ENCODE results near the gene AUTS2.

AUTS2 gene

DNA sequence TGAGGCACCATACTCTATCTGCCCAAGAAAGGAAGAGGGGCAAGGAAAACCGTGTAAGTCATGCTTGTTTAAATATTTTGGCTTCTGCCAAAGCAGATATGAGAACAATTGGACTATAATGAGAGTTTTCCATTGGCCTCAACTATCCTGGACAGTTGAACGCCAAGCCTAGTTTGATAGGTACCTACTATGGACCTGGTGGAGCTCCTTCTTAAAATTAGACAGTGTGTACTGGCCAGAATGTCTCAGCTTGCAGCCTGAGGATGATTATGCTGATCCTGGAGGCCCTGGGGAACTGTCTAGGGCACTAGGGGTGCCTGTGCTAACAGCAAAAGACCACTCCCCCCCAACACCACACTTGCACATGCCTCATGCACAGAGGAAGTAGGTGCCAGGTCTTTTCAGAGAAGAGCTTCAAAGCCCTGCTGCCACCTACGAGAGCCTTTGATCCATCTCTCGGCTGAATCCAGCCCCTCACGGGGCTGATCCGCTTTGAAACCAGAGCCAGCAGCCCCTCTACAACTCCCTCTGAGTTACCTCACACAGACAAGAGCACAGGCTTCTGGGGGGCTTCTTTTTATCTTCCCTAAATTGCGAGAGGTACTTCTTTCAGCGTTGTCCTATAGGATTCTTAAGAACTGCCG lies 1059.8 kb downstream of the AUTS2 start:
- Mint-ChIP-seq H3K27ac (no peak overlapping the region), H3K9me3 (no peaks in the 10 kb centered on the region), H3K4me1 (ENCODE audit: low read depth) (peaks cover 7% of the 10 kb centered on the region), H3K36me3 (ENCODE audit: low read depth) (no peaks in the 10 kb centered on the region), H3K4me3 (no peak overlapping the region), H3K27me3 (ENCODE audit: low read depth) (peaks cover 6% of the 10 kb centered on the region)
- DNase-seq (ENCODE audit: low spot score), result no peak

DNA sequence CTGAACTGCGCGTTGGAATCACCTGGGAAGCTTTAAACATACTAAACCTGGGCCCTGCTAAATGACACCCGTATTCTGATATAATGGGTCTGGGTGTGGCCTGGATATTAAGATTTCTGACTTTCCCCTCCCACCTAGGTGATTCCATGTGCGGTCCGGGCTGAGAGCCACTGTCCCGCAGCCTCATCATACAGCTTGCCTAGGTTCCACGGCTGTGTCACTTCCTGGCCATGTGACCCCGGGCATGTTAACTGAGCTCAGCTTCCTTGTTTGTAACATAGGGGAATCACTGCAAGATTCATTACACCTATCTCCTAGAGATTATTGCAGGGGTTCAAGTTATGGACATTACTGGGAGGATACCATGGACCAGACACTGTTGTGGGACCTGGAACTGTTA lies 1061.0 kb downstream of the AUTS2 start:
- H3K4me1 Mint-ChIP-seq (ENCODE audit: low read depth), result peaks cover 7% of the 10 kb centered on the region
- H3K36me3 Mint-ChIP-seq (ENCODE audit: low read depth), result no peaks in the 10 kb centered on the region
- H3K27ac Mint-ChIP-seq, result no peak overlapping the region
- H3K9me3 Mint-ChIP-seq, result no peaks in the 10 kb centered on the region
- no peaks in the 10 kb centered on the region for H3K27me3 Mint-ChIP-seq (ENCODE audit: low read depth)
- DNase-seq (ENCODE audit: low spot score), result no peak
- H3K4me3 Mint-ChIP-seq, result no peak overlapping the region

DNA sequence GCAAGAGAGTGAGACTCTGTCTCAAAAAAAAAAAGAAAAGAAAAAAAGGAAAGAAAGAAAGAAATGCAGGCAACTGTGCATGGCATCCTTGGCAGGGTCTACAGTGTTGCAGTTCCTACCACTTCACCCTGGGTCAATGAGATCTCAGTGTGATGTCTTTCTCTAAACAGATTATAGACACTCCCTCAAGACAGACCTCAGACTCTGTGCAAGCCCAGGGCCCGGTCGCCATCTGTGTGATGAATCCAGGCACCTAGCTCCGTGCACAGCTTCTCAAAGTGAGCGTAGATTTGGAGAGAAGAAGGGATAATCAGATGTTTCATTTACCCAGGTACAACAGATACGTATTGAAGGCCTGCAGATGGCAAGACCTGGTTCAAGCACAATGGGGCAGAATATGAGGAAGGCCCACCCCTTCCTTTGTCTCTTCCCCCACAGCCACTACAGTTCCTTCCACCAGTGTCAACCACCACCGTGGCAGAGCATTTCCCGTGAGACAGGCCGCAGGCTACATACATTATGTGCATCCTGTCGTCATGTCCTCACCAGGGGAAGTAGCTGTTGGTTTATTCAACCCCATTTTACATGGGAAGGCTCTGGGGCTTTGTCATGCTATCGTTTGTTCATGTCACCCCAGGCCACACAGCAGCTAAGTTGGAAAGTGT lies 1062.0 kb downstream of the AUTS2 start:
- Mint-ChIP-seq H3K27me3 (ENCODE audit: low read depth) (no peaks in the 10 kb centered on the region), H3K9me3 (no peaks in the 10 kb centered on the region), H3K36me3 (ENCODE audit: low read depth) (no peaks in the 10 kb centered on the region), H3K4me3 (no peak overlapping the region), H3K27ac (no peak overlapping the region), H3K4me1 (ENCODE audit: low read depth) (peaks cover 7% of the 10 kb centered on the region)
- no peak for DNase-seq (ENCODE audit: low spot score)

DNA sequence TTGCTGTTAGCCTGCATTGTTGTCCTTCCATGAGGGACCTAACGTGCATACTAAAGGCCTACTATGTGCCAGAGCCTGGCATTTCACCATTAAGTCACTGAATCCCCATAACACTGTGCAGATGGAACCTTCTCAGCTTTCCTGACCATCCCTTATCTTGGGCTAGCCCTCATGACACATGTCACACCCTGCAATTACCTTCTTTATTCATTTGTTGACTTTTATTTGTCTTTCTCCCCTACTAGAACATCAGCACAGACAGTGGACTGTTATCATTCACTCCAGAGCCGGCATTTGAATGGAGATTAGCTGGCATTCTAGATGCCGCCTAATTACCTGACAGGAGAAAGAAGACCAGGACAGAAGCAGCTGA lies 1062.5 kb downstream of the AUTS2 start:
- no peak overlapping the region for H3K27ac Mint-ChIP-seq
- no peak for DNase-seq (ENCODE audit: low spot score)
- no peaks in the 10 kb centered on the region for H3K36me3 Mint-ChIP-seq (ENCODE audit: low read depth)
- no peaks in the 10 kb centered on the region for H3K27me3 Mint-ChIP-seq (ENCODE audit: low read depth)
- H3K4me1 Mint-ChIP-seq (ENCODE audit: low read depth), result peaks cover 7% of the 10 kb centered on the region
- no peaks in the 10 kb centered on the region for H3K9me3 Mint-ChIP-seq
- no peak overlapping the region for H3K4me3 Mint-ChIP-seq

DNA sequence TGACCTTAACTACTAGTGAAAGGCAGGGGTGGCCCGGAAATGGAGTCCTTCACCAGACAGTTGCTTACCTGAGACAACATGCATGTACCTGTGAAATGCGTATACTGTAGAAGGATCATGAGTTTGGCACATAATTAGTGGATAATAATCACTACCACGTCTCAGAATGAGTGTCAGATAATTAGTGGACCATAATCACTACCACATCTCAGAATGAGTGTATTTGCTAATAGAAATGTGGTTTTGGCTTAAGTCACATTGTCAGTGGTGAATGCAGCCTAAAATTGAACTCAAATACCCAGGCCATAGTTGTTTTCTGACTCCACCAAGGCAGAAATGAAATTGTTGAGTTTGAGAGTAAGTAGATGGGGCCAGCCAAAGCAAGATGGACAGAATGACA lies 1065.4 kb downstream of the AUTS2 start:
- H3K27ac Mint-ChIP-seq, result no peak overlapping the region
- no peak overlapping the region for H3K4me3 Mint-ChIP-seq
- no peaks in the 10 kb centered on the region for H3K36me3 Mint-ChIP-seq (ENCODE audit: low read depth)
- DNase-seq (ENCODE audit: low spot score), result no peak
- H3K9me3 Mint-ChIP-seq, result no peaks in the 10 kb centered on the region
- H3K27me3 Mint-ChIP-seq (ENCODE audit: low read depth), result no peaks in the 10 kb centered on the region
- peaks cover 7% of the 10 kb centered on the region for H3K4me1 Mint-ChIP-seq (ENCODE audit: low read depth)

DNA sequence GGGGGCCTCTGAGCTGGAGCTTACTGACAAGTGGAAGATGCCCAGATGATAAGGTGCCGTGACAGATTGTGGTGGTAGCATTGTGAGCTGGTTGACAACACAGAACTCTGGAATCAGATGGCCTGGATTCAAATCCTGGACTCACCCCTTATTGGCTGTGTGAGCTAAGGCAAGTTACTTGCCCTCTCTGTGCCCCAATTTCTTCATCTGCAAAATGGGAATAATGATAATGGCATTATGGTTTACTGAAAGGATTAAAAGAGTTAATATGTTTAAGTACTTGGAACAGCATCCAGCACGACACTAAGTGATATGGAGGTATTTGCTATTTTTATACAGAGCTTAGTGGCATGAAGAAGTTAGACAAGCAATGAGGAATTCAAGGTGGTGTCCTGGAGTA lies 1067.7 kb downstream of the AUTS2 start:
- Mint-ChIP-seq H3K27ac (no peak overlapping the region), H3K4me3 (no peak overlapping the region)

DNA sequence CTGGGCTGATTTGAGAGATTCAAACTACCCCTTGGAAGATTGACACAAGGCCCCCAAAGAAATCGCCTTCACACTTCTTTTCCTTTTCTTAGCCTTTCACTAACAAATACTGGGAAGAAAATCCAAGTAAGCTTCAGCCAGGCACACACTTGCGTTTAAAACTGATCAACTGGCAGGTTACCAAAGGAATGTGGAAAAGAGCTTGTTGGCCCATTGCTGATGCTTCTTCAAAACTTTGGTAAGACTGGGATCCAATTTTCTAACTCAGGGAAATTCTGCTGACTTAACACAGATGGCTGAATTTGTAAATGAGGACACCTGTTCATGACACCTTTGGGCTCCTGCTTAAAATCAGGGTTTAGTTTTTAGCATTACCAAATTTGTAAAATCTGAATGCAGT lies 1069.1 kb downstream of the AUTS2 start:
- DNase-seq (ENCODE audit: low spot score), result no peak
- Mint-ChIP-seq H3K27ac (no peak overlapping the region), H3K4me3 (no peak overlapping the region), H3K27me3 (ENCODE audit: low read depth) (no peaks in the 10 kb centered on the region), H3K4me1 (ENCODE audit: low read depth) (peaks cover 2% of the 10 kb centered on the region), H3K36me3 (ENCODE audit: low read depth) (no peaks in the 10 kb centered on the region), H3K9me3 (no peaks in the 10 kb centered on the region)

More for the DNA sequence above, 1067.7 kb downstream of the AUTS2 start:
- H3K4me1 Mint-ChIP-seq (ENCODE audit: low read depth), result peaks cover 2% of the 10 kb centered on the region
- no peaks in the 10 kb centered on the region for H3K27me3 Mint-ChIP-seq (ENCODE audit: low read depth)
- no peak for DNase-seq (ENCODE audit: low spot score)
- H3K36me3 Mint-ChIP-seq (ENCODE audit: low read depth), result no peaks in the 10 kb centered on the region
- no peaks in the 10 kb centered on the region for H3K9me3 Mint-ChIP-seq

DNA sequence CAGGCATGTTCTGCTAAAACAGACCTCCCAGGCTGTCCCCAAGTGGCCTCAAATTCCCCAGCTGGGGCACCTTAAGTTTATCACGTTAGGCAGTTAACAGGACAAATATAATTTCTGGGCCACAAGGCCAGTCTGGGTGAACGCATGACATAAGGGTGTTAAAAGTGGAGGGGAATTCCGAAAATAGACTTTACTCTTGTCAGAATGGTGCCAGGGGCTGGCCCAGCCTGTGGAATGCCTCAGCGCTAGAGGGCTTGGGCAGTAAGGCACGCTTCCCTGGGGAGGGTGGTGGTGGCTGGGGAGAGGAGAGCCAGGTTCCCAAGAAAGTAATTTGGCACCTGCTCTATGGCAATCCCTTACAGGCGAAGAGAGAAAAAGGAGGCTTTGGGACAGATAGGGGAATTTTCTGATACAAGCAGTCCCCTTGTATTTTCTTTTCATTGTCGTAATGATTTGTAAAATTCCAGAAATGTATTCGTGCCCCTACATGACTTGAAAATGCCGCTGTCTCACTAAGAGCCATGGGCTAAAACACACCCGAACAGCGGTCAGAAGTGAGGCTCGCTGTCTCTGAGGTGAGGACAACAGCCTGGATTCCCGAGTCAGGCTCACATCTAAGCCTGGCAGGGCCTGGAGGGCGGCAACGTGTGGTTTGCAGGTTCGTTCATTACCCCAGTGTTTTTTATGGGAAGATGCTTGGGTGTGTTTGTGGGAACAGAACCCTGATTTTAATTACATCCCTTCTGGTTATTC lies 1070.5 kb downstream of the AUTS2 start:
- Mint-ChIP-seq H3K27ac (no peak overlapping the region), H3K9me3 (no peaks in the 10 kb centered on the region), H3K36me3 (ENCODE audit: low read depth) (no peaks in the 10 kb centered on the region), H3K27me3 (ENCODE audit: low read depth) (no peaks in the 10 kb centered on the region), H3K4me3 (no peak overlapping the region), H3K4me1 (ENCODE audit: low read depth) (peaks cover 2% of the 10 kb centered on the region)
- DNase-seq (ENCODE audit: low spot score), result no peak

DNA sequence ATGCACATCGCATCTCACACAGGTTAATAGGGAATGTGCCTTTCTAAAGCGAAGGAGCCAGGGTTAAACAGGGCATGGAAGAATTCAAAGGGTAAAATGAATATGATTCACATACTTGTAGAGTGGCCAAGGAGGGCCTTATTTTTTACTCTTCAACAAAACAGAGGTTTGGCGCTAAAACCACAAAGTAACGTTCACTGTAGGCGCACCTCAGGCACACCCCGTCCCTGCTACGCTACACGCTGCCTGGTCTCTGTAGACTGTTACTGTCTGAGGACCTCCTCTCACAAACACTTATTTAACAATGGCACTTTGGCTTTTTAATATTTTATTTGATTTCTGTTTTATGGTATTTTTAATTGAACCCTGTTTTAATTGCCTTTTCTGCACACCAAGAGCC lies 1071.6 kb downstream of the AUTS2 start:
- no peak overlapping the region for H3K27ac Mint-ChIP-seq
- DNase-seq (ENCODE audit: low spot score), result no peak
- H3K9me3 Mint-ChIP-seq, result no peaks in the 10 kb centered on the region
- no peaks in the 10 kb centered on the region for H3K27me3 Mint-ChIP-seq (ENCODE audit: low read depth)
- H3K4me1 Mint-ChIP-seq (ENCODE audit: low read depth), result peaks cover 2% of the 10 kb centered on the region
- no peaks in the 10 kb centered on the region for H3K36me3 Mint-ChIP-seq (ENCODE audit: low read depth)
- H3K4me3 Mint-ChIP-seq, result no peak overlapping the region

DNA sequence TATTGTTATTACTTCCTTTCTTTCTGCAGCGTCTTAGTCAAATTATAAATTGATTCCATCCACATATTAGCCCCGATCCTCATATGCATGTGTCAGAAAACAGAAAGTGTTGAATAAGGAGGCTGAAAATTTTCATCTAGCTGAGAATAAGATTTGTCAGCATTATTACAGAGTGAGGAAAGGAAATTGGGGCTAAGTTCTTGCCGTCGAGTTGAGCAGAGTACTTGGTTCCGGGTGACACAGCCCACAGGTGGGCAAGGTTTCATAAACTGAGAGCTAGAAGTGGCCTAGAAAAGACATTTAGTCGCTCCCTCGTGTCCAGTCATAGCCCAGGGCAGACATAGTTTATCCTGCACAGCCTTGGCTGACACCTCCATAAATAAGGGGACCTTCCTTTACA lies 1072.0 kb downstream of the AUTS2 start:
- H3K4me1 Mint-ChIP-seq (ENCODE audit: low read depth), result peaks cover 2% of the 10 kb centered on the region
- no peak overlapping the region for H3K27ac Mint-ChIP-seq
- no peaks in the 10 kb centered on the region for H3K27me3 Mint-ChIP-seq (ENCODE audit: low read depth)
- DNase-seq (ENCODE audit: low spot score), result no peak
- H3K9me3 Mint-ChIP-seq, result no peaks in the 10 kb centered on the region
- H3K36me3 Mint-ChIP-seq (ENCODE audit: low read depth), result no peaks in the 10 kb centered on the region
- no peak overlapping the region for H3K4me3 Mint-ChIP-seq

DNA sequence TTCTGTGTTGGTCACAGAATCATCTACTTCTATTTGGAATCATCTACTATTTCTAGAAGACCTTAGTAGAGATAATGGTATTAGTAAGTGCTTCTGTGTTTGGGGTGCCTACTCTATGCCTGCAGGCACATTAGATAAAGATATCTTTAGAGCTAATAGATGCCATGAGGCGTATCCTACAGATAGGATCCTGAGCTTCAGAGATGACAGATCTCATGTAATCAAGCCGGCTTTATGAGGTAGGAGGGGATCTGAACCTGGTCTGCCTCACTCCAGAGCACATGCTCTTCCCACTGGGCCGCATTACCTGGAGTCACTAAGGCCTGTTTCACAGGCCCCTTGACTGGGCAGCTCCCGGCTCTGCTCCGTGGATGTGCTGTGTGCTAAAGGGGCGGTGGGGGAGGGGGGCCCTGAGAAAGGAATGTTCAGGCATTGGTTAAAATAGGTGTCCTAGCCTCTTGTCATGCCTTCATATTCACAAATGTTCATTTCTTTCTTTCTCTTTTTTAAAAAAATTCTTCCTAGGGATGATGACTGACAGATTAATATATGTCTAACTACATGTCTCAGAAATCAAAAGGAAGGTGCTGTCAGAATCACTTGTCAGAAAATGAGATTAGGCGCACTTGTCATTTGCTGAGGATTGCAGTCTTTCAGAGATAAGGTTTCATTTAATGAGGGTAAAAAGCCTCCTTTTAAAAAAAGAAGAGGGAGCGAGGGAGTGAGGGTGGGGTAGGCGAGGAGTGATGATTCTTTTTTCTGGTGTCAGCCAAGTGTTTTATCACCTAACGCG lies 1075.7 kb downstream of the AUTS2 start:
- Mint-ChIP-seq H3K36me3 (ENCODE audit: low read depth) (no peaks in the 10 kb centered on the region), H3K4me1 (ENCODE audit: low read depth) (peaks cover 7% of the 10 kb centered on the region), H3K27me3 (ENCODE audit: low read depth) (no peaks in the 10 kb centered on the region), H3K9me3 (no peaks in the 10 kb centered on the region), H3K27ac (no peak overlapping the region), H3K4me3 (no peak overlapping the region)
- DNase-seq (ENCODE audit: low spot score), result no peak

DNA sequence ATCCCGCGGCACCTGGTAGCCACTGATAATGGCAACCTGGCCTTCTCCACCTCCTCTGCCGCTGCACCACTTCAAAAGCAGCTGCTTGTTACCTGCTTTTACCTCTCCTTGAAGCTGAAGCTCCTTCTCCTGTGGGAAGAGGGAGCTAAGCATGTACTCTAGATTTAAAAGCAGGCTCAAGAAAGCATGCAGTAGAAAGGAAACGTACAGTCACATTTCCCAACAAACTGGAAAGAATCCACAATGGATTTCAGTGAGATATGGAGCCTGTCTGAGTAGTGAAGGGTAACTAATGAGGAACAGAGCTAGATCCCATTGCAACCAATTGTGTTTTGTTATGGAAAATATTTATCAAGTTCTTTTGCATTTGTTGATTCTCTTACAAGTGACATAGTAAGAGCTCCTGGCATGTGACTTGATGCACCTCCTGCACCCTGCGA lies 1076.3 kb downstream of the AUTS2 start:
- Mint-ChIP-seq H3K4me3 (no peak overlapping the region), H3K36me3 (ENCODE audit: low read depth) (no peaks in the 10 kb centered on the region), H3K27ac (no peak overlapping the region), H3K9me3 (no peaks in the 10 kb centered on the region), H3K27me3 (ENCODE audit: low read depth) (no peaks in the 10 kb centered on the region), H3K4me1 (ENCODE audit: low read depth) (peaks cover 9% of the 10 kb centered on the region)
- DNase-seq (ENCODE audit: low spot score), result no peak

DNA sequence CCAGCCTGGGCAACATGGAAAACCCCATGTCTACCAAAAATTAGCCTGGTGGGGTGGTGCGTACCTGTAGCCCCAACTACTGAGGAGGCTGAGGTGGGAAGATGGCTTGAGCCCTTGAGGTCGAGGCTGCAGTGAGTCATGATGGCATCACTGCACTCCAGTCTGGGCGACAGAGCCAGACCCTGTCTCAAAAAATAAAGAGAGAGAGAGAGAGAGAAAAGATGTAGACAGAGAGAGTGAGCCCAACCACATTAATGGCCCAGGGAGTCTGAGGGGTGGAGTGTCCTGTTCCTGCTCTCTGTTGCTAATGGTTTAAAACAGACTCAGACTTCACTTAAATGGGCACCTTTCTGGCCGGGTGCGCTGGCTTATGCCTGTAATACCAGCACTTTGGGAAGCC lies 1078.0 kb downstream of the AUTS2 start:
- Mint-ChIP-seq H3K4me3 (no peak overlapping the region), H3K27me3 (ENCODE audit: low read depth) (no peaks in the 10 kb centered on the region), H3K27ac (no peak overlapping the region), H3K36me3 (ENCODE audit: low read depth) (no peaks in the 10 kb centered on the region), H3K9me3 (no peaks in the 10 kb centered on the region), H3K4me1 (ENCODE audit: low read depth) (peaks cover 11% of the 10 kb centered on the region)
- no peak for DNase-seq (ENCODE audit: low spot score)

All from T-helper 2 cell treated with Interferon-gamma antibody and Interleukin-4, amounts not matched to agents 5 μg/mL and 100 μg/mL, for 36 hours (primary cell).